Uterus (tissue), 2 donors: Measurements from ENCODE around the gene SBK3.

Source experiments
- POLR2A ChIP-seq, 2 donors: fragments of 450-650 bp; IDR thresholded peaks; one replicate each; pipeline ENCODE4 v1.6.1; 2016; ENCODE audit warnings: antibody characterized with exemption in 2 of 2, mild to moderate bottlenecking in 1 of 2, moderate library complexity in 1 of 2
- TF ChIP-seq, protein P1 (sequence below), 4 experiments: fragments of 200-600 bp in 2 of 4; fragments of 450-650 bp in 2 of 4; sonication (generic) in 2 of 4; IDR thresholded peaks; one replicate each; pipeline ENCODE4 v1.5.1; 2016 to 2019; ENCODE audit warnings: antibody characterized with exemption in 4 of 4, mild to moderate bottlenecking in 2 of 4, moderate library complexity in 1 of 4

DNA sequence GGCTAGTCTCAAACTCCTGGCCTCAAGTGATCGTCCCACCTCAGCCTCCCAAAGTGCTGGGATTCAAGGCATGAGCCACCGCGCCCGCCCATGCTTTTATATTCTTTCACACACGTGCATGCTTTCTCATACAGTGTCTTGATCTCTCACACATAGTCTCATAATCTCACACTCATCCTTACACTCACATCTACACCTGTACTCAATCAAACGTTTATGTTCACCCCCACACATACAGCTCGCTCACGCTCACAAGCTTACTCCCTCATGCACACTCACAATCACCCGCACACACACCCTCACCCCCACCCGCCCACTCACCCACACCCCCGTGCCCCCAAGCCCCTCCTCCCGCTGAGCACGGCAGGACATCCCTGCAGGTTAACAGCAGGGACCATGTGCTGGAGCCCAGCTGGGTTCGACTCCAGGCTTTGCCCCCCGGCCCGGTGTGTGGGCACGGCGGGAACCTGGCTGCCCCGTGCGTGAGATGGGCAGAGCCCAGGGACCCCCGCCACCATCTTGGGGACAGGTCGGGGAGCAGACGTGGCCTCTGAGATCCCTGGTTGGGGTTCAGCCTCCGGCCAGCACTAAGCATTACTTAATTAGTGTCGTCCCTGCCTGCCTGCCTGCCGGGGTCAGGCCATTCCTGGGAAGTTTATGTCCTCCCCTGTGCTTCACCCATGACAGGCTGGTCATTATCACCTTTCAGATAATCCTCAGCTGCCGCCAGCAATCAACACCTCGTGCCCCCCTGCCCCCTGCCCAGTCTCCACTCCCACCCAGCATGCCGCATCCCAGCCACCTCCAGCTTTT, 19.8 kb downstream of the SBK3 start:
- TF ChIP-seq, protein P1, sequence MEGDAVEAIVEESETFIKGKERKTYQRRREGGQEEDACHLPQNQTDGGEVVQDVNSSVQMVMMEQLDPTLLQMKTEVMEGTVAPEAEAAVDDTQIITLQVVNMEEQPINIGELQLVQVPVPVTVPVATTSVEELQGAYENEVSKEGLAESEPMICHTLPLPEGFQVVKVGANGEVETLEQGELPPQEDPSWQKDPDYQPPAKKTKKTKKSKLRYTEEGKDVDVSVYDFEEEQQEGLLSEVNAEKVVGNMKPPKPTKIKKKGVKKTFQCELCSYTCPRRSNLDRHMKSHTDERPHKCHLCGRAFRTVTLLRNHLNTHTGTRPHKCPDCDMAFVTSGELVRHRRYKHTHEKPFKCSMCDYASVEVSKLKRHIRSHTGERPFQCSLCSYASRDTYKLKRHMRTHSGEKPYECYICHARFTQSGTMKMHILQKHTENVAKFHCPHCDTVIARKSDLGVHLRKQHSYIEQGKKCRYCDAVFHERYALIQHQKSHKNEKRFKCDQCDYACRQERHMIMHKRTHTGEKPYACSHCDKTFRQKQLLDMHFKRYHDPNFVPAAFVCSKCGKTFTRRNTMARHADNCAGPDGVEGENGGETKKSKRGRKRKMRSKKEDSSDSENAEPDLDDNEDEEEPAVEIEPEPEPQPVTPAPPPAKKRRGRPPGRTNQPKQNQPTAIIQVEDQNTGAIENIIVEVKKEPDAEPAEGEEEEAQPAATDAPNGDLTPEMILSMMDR (IDR thresholded peaks at IDR 0.05) = no peak
- TF ChIP-seq POLR2A (IDR thresholded peaks at IDR 0.05) = no peak
